Kasumi-1 (cell line): ENCODE measurements around the gene ZNF14.
"Not testable (repeated sequence)": the region's sequence is repeated elsewhere in the genome, so short reads cannot be mapped to it uniquely, and the experiment has no call there.

ENCODE experiments used
- DNase-seq, 2 experiments: peaks; one replicate each; lab custom pipeline; 2025; lab: John Stamatoyannopoulos, UW

Gene ZNF14

DNA sequence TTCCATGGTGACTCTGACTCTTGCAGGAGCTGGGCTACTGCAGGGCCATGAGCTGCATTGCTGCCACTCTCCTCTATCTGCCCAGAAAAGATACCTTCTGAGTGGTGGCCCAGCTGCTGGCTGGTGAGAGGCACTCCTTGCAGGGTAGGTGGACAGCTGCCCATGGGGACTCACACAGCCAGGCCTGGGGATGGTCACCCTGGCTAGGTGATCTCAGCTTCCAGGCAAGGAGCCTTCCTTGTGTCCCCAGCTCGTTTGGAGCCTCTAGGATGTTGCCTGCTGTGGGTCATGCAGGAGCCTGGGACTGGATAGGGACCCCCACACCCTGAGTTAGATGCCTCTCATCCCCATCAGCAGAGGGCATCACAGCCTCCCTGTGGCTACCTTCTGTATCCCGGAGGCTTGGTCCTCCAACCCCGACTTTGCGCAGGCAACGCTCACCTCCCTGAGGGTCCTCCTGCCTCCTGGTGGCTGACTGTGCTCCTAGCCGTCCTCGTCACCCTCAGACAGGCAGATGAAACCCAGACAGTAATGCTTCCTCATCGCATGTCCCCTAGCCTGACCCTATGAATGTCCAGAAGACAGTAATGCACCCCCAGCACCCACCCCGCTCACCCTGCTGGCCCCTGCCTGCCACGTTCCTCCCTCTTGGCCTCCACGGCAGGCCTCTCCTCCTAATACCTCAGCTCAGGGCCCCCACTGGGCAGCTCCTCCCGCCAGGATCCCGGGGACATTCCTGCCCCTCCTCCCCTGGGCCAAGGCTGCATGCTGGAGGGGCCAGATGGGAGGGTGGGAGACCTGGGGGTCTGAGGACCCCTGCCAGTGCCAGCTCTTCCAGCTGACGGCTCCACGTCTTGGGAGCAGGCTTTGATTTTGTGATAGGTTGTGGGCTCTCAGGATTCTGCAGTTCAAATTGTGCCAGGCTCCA is 13.6 kb upstream of the ZNF14 start:
- no peak for DNase-seq

DNA sequence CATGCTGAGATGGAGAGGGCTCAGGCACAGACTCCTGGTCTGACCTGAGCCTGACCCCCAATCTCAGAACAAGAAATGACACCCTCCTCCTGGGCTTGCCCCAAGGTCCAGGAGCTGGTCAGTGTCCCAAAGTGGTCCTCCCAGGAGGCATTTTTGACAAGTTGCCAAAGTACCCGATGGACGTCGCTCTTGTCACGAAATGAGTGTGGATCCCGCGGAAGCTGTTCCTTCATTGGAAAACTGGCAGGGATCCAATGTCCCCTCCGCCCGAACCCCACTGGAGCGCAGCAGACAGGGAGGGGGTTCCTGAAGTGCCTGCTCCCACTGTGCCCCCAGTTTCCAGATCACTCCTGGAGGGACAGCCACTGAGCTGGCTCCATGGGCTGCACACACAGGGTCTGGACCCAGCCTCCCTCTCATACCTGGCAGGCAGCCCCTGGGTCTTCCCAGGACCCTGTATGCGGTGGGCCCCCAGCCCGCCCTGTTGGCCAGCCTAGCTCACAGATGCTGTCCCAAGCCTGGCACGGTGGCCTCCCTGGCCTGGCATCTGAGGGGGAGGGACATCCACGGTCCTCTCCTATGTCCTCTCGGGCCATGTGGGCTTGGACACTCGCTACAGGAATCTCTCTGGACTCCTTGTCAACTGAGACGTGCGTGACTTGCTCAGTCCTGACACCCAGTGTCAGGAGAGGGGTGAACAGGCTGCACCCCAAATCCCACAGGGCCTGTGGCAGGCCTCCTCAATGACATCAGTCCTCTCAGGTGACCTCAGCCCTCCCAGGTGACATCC is 12.8 kb upstream of the ZNF14 start:
- DNase-seq = no peak

DNA sequence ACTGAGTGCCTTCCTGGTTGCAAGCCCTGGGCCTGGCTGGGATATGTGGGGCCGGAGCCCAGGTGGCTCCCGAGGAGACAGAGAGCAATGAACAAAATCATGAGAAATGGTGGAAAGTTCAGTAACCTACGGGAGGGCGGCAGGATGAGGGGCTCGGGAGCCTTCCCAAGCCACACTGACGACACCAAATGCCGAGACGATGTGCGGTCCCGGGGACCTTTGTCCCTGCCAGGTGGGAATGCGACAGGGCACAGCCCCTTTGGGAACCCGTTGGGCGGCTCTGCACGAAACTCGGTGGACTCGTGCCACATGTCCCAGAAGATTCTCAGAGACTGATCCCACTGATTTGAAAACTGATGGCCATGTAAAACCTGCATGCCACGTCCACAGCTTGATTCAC is 11.7 kb upstream of the ZNF14 start:
- DNase-seq = no peak

DNA sequence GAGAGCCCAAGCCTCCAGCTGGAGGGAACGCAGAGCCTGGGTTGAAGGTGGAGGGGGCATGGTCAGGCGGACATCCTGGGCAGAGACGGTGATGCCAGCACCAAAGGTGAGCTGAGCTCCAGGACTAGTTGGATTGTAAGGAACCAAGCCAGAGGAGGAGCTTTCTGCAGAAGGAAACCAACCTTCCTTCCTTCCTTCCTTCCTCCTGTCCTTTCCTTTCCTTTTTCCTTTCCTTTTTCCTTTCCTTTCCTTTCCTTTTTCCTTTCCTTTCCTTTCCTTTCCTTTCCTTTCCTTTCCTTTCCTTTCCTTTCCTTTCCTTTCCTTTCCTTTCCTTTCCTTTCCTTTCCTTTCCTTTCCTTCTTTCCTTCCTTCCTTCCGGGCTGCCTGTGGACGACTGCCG is 11.0 kb upstream of the ZNF14 start:
- not testable (repeated sequence) for DNase-seq

DNA sequence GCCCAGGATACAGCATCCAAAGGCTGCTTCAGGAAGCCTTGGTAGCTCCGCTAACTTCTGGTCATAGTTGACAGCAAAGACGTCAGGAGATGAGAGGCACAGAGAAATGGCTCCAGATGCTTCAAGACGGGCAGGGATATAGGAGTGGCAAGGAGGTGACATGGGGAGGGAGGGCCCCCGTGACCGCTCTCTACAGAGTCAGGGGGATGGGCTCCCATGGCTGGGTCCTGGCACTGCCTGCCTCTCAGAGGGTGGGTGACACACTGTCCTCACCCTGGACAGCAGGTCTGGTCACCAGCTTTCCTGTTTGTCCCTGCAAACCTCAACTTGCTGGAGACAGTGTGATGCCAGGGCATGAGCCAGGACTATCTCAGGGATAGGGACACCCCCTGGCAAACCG is 10.3 kb upstream of the ZNF14 start:
- DNase-seq = no peak

DNA sequence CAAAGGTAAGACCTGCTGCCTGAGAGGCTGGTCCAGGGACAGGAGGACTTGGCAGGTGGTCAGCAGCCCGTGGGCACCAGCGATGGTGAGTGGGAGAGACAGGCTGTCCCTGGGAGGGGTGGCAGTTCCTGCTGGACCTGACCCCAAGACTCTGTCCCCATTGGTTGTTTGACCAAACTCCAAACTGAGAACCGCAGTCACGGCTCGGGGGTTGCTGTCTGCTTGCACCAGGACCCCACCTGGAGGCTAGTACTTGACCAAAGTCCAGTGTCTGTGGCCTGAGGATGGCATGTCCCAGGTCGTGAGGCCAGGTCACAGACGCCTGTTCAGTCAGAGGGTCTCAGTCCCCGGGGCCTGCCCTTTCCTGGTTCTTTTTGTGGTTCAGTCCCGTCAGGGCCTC is 9.9 kb upstream of the ZNF14 start:
- DNase-seq = no peak

DNA sequence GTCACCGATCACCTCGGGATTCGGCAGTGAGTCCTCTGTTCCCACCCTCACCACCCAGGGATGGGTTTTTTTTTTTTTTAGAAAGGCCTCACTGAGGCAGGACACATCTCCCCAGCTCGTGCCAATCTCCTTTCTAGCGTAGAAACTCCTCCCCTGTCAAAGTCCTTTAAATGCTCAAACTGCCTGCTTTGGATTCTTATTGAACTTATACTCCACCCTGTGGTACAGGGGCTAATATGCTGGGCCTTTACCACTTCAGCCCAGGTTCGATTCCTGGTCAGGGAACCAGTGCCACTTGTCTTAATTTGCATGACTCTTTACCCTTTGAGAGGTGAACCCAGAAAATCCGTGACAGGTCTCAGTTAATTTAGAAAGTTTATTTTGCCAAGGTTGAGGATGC is 8.3 kb upstream of the ZNF14 start:
- DNase-seq = no peak

DNA sequence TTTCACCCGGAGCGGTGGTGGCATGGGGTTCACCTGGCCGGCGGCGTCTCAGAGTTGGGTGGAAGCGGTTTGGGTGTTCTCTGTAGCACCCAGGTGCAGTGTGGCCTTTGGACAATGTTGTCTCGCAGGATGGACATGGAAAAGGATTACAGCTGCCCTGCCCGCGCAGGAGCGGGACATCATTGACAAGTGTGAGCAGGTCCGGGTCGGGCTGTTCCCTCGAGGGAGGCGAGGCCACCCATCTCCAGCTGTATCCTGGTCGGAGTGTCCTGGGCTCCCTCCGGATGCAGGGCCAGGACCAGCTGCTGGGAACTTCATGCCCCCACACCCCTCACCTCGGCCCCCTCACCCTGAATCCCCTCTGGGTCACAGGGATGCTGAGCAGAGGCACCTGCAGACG is 7.8 kb upstream of the ZNF14 start:
- DNase-seq = no peak

DNA sequence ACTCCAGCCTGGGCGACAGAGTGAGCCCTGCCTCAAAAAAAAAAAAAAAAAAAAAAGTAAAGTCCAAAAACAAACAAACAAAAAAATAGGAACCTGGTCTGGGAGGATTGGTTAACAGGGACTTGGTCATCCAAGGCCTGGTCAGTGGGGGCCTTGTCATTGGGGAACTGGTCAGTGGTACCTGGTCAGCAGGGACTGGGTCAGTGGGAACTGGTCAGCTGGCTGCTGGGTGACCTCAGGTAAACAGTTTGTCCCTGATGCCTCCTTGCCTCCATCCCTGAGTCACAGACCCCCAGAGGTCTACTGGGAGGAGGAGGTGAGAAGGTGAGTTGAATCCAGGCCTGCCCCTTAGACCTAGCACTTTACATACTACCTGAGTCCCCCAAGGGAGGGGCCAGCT is 5.7 kb upstream of the ZNF14 start:
- no peak for DNase-seq

DNA sequence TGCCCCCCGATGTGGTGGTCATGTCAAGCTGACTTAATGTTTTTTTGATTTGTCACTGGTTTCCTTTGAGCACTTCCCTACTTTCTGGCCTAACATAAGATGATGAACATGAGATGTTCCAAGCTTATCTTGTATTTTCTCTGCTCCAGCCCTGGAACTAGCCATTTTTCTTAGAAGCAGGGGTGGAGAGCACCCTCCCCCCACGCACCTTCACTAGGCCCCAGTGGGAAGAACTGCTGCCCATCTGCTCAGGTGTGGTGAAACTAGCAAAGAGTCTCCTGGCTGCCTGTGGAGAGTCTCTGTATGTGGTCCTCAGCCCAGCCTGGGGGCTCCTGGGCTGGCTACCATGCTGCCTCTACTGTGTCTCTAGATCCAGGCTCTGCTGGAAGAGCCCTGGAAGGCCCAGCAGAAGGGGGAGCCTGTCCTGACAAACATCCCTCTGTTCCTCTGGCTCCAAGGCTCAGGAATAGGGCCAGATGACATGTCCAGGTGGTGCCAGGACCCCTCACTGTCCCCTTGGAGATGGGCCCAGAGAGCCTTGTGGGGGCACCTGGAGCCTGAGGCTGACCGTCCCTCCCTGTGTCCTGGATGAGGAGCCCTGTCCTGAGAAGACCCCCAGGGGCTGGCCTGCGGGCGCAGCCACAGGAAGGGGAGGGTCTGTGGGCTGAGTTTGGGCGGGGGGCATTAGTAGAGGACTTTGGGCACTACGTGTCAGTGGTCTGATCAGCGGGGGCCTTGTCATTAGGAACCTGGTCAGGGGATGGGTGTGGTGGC is 4.8 kb upstream of the ZNF14 start:
- no peak for DNase-seq

DNA sequence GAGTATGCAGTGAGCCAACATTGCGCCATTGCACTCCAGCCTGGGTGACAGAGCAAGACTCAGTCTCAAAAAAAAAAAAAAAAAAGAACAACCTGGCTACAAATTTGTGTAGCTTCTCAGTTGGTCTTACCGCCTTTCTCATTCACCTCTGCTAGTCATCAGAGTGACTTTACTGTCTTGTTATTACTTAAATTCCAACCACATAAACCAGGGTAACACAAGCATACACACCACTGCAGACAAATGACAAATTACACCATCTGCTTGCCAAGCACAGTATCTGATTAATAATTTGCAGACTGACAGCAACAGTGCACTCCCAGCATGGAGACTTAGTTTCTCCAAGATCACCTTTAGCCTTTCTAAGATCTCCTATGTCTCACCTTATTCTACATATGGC is 11.0 kb downstream of the ZNF14 start:
- DNase-seq = no peak

DNA sequence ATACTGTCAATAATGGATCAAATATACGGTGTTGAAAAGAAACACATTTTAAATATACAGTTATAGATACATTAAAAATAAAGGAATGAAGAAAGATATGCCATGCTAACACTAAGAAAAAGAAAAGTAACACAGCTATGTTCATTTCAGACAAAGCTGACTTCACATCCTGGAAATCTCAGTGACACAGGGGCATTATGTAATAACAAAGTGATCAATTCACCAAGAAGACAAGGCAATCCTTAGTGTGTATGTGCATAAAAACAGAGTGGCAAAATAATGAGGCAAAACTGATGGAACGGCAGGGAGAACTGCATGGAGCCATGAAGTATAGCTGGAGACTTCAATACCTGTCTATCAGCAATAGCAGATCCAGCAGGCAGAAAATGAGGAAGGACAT is 13.1 kb downstream of the ZNF14 start:
- no peak for DNase-seq

DNA sequence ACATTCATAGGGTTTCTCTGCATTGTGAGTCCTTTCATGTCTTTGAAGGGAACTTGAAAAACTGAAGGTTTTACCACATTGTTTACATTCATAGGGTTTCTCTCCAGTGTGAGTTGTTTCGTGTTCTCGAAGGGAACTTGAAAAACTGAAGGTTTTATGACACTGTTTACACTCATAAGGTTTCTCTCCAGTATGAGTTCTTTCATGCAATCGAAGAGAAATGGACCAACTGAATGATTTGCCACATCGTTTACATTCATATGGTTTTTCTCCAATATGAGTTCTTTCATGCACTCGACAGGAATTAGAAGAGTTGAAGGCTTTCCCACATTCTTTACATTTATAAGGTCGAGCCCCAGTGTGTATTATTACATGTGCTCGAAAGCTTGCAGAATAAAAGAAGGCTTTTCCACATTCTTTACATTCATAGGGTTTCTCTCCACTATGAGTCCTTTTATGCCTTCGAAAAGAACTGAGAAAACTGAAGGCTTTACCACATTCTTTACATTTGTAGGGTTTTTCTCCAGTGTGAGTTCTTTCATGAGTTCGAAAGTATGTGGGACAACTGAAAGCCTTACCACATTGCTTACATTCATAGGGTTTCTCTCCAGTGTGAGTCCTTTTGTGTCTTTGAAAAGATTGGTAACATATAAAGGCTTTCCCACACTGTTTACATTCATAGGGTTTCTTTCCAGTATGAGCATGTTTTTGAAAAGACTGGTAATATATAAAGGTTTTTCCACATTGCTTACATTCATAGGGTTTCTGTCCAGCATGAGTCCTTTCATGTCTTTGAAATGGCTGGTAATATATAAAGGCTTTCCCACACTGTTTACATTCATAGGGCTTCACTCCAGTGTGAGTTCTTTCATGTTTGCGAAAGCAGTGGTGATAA is 20.7 kb downstream of the ZNF14 start:
- DNase-seq = no peak

DNA sequence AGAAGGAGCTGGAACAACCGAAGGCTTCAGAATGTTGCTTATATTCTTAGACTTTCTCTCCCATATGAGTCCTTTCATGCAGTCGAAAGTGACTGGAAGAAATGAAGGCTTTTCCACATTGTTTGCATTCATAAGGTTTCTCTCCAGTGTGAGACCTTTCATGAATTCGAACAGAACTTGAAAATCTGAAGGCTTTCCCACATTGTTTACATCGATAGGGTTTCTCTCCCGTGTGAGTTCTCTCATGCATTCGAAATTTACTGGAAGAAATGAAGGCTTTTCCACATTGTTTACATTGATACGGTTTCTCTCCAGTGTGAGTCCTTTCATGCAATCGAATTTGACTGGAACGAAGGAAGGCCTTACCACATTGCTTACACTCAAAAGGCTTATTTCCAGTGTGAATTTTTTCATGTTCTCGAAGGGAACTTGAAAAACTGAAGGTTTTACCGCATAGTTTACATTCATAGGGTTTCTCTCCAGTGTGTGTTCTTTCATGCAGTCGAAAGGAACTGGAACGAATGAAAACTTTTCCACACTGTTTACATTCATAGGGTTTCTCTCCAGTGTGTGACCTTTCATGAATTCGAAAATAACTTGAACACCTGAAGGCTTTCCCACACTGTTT is 21.5 kb downstream of the ZNF14 start:
- no peak for DNase-seq

DNA sequence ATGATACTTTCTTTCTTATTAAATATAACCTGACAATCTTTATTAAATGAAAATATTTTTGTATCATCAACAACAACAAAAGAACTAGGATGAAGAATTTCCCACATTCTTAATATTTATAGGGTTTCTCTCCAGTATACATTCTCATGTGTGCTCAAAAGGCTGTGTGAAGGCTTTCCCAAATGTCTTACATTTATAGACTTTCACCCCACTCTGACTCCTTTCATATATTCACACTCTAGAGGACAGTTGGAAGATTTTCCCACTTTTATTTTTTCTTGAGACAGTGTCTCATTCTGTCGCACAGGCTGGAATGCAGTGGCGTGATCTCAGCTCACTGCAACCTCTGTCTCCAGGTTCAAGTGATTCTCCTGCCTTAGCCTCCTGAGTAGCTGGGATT is 22.4 kb downstream of the ZNF14 start:
- no peak for DNase-seq

DNA sequence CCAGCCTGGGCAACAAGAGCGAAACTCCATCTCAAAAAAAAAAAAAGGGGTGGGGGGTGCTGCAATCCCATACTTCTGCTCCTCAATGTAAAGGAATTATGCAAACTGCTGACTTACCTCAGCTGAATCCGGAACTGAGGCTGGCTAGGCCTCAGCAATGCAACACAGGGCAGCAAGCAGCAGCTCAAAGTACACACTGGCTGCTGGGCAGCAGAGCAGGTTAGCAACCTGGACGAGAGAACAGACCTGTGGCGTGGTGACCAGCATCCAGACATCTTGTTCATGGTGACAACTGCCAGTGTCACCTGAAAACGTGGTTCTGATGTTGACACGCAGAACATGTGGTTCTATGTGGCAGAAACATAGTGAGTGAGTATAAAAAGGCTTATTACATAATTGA is 28.1 kb downstream of the ZNF14 start:
- no peak for DNase-seq

DNA sequence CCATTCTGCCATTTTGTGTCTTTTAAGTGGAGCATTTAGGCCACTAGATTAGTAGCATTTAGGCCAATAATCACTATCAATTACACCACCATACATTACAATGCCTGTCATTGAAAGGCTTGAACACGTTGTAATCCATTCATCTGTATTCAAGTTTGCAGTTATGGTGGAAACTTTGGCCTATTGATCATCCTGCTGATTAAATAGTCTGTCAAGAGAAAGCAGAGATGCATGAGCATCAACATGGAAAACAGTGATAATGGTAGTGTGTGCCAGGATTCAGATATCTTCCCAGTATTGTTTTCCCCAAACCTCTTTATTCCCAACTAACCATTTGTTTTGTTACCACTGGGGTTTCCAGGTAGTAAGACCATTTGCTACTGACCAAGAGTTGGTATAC is 32.4 kb downstream of the ZNF14 start:
- not testable (repeated sequence) for DNase-seq

DNA sequence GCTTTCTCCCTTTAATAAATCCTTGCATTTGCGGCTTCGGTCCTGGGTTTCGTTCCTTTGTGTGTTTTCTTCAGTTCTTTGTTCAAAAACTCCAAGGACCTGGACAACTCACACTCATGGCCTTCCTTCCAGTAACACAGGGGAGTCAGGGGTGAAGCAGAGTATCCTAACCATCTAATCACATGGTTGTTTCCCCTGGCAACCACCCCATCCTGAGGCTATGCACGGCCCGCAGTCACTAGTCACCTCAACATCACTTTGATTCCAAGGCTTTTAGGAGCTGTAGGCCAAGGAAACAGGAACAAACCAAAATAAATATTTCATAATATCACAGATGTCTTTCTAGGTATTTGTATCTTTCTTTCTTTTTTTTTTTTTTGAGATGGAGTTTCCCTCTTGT is 35.3 kb downstream of the ZNF14 start:
- no peak for DNase-seq

DNA sequence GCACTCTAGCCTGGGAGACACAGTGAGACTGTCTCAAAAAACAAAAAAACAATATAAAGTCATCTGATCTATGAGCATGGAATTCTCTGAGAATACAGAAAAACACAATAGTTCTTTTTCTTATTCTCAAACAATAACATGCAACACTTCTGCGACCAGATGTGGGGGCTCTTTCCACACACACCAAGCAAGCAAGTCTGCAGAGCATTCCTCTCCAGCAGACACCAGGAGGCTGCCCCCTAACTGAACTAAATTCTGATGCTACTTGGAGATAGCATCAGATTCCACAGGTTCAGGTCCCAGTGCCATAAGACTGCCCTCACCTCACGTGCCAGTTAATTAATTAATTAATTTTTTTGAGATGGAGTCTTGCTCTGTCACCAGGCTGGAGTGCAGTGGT is 36.5 kb downstream of the ZNF14 start:
- DNase-seq = no peak

DNA sequence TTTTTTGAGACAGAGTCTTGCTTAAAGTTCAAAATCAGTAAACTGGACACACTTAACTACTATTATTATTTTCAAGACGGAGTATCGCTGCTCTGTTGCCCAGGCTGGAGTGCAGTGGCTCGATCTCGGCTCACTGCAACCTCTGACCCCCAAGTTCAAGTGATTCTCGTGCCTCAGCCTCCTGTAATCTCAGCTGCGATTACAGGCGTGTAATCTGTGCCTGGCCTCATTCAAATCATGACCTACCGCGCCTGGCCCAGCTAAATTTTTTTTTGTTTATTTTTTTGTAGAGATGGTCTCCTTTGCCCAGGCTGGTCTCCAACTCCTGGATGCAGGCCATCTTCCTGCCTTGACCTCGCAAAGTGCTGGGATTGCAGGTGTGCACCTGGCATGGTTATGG is 41.2 kb downstream of the ZNF14 start:
- DNase-seq = no peak

DNA sequence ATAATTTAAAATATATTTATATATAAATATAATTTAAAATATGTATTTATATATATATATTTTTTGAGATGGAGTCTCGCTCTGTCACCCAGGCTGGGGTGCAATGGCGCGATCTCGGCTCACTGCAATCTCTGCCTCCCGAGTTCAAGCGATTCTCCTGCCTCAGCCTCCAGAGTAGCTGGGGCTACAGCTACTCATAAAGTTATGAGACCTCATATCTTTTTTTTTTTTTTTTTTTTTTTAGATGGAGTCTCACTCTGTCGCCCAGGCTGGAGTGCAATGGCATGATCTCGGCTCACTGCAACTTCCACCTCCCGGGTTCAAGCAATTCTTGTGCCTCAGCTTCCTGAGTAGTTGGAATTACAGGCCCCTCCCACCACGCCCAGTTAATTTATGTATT is 43.9 kb downstream of the ZNF14 start:
- not testable (repeated sequence) for DNase-seq
